Right lobe of liver (tissue), 6 donors: ENCODE measurements around the gene CDHR3. TPM values are rescaled to one million over a fixed set of nuclear protein-coding genes. Genes with fewer than 3 reads are reported as not detected.
A peak's percentile ranks its signal among the peaks of the same experiment; 100 is the strongest.

ENCODE experiments used
- ATAC-seq, 4 donors: fragments of 200-7000 bp; cut with Tn5 transposase; one replicate each; pipeline ENCODE4 v1.9.1; 2020; ENCODE audit warnings: mild to moderate bottlenecking in 4 of 4, moderate library complexity in 4 of 4
- DNase-seq, 3 donors: peaks; one replicate each; pipeline ENCODE4 v3.0.0-alpha.2; 2020
- H3K27ac ChIP-seq, 3 donors: fragments of 200-600 bp; one replicate each; pipeline ENCODE4 v1.8.0; 2022
- H3K27me3 ChIP-seq, 2 donors: fragments of 200-600 bp; one replicate each; pipeline ENCODE4 v1.8.0; 2022
- H3K36me3 ChIP-seq, 4 donors: fragments of 200-600 bp; sonication (generic) in 1 of 4; one replicate each; pipeline versions ENCODE4 v1.5.1 to v1.8.0; 2017 to 2022; ENCODE audit warnings: control low read depth in 1 of 4
- H3K4me1 ChIP-seq, 4 donors: fragments of 200-600 bp; sonication (generic) in 1 of 4; one replicate each; pipeline versions ENCODE4 v1.5.1 to v1.8.0; 2017 to 2022; ENCODE audit warnings: control low read depth in 1 of 4
- H3K4me3 ChIP-seq, 3 donors: fragments of 200-600 bp; one replicate each; pipeline ENCODE4 v1.8.0; 2022
- H3K9me3 ChIP-seq, 4 donors: fragments of 200-600 bp; sonication (generic) in 1 of 4; one replicate each; pipeline versions ENCODE4 v1.5.1 to v1.8.0; 2017 to 2022; ENCODE audit warnings: control low read depth in 1 of 4
- CTCF ChIP-seq, 4 donors: fragments of 200-600 bp in 3 of 4; fragments of 450-650 bp in 1 of 4; IDR thresholded peaks; one replicate each; pipeline versions ENCODE4 v1.5.1 to v1.8.0; 2016 to 2022; ENCODE audit warnings: antibody characterized with exemption in 4 of 4, mild to moderate bottlenecking in 2 of 4
- POLR2A ChIP-seq: fragments of 450-650 bp; IDR thresholded peaks from one replicate; pipeline ENCODE4 v1.6.1; 2017; ENCODE audit warnings: antibody characterized with exemption, mild to moderate bottlenecking
- WGBS: methylation state at CpG from one replicate; pipeline ENCODE4 v1.1.6; 2018; ENCODE audit warnings: low coverage, low lambda C conversion rate; ENCODE audit not compliant: insufficient coverage; ENCODE audit errors: missing lambda C conversion rate; 5-methylcytosine and 5-hydroxymethylcytosine counted together
- intact Hi-C, 2 donors: fragments of 100-400 bp; cut with DNase I; formaldehyde crosslinking; loops; one replicate each; pipeline versions ENCODE4 v1.11.2 to v1.14.1; 2022
- total RNA-seq, 6 experiments: library from RNA; depleted of rRNA in 2 of 6; stranded (reverse); fragments of >200 nt in 2 of 6; fragmentation: NEBNext Ultra II Directional in 3 of 6; extraction: Animal tissue kit (Norgen Biotek cat#: 25700) in 3 of 6; gene quantifications; one replicate each; pipeline versions ENCODE4 v1.1.0 to v1.2.4, GENCODE V29; 2016 to 2023
- donor health status: DM: no; HTN: yes; CAD: no.
- donor health status: DM: no; HTN: no; CAD: no.
- donor health status: DM: no; HTN: no; CAD: no.
- donor health status: DM: no; HTN: yes; CAD: no.
- donor health status: DM: no; HTN: yes; CAD: no.

The CDHR3 gene
- total RNA-seq, 6 experiments from 2014 or later: 3.6 to 8.6 (median 4.5) TPM

- no peaks in the 10 kb centered on the region for H3K27me3 ChIP-seq
- peak; percentile 99 for ATAC-seq
- H3K4me3 ChIP-seq: no peak overlapping the region
- no peaks in the 10 kb centered on the region for H3K36me3 ChIP-seq
- intact Hi-C loops: loop anchor here in 1 of 2 donors (5.0 to 10.0 kb wide), 2 partner anchors 77 to 245 kb away; no protein-coding TSS in a partner anchor
- WGBS: 26% methylated on average over 13 of the region's 29 CpGs
- peak; percentile 69 to 79 (median 75) for DNase-seq
- H3K27ac ChIP-seq: no peak overlapping the region
- TF ChIP-seq POLR2A (no peak), CTCF (IDR thresholded peaks at IDR 0.05) (peak; percentile 93 to 100 (median 97))
- H3K9me3 ChIP-seq: no peaks in the 10 kb centered on the region
- peaks cover 0 to 7% (median 0%) of the 10 kb centered on the region in 4 donors for H3K4me1 ChIP-seq
Observed at GRCh38 chr7:106009503-106010226, 46.6 kb downstream of the CDHR3 start.

- H3K27ac ChIP-seq: no peak overlapping the region
- DNase-seq: no peak
- WGBS: 68% methylated on average over 3 of the region's 3 CpGs
Observed at GRCh38 chr7:106010331-106010730, 47.3 kb downstream of the CDHR3 start.

GRCh38 chr7:106010866-106011265, 47.8 kb downstream of the CDHR3 start:
- intact Hi-C loops: loop anchor here in 1 of 2 donors (10.0 kb wide), 1 partner anchor 246 kb away; no protein-coding TSS in a partner anchor
- DNase-seq (no peak), ATAC-seq (no peak)
- TF ChIP-seq POLR2A: no peak
- no peak for TF ChIP-seq CTCF (IDR thresholded peaks at IDR 0.05)
- Histone ChIP-seq H3K4me3 (no peak overlapping the region), H3K27me3 (no peaks in the 10 kb centered on the region), H3K4me1 (peaks cover 0 to 7% (median 0%) of the 10 kb centered on the region in 4 donors), H3K36me3 (no peaks in the 10 kb centered on the region), H3K27ac (no peak overlapping the region), H3K9me3 (no peaks in the 10 kb centered on the region)
- 93% methylated on average over 3 of the region's 4 CpGs for WGBS

More at GRCh38 chr7:106010331-106010730, 47.3 kb downstream of the CDHR3 start:
- H3K27me3 ChIP-seq: no peaks in the 10 kb centered on the region
- H3K4me3 ChIP-seq: no peak overlapping the region
- peaks cover 0 to 7% (median 0%) of the 10 kb centered on the region in 4 donors for H3K4me1 ChIP-seq
- TF ChIP-seq POLR2A (no peak), CTCF (IDR thresholded peaks at IDR 0.05) (no peak)
- ATAC-seq: no peak
- no peaks in the 10 kb centered on the region for H3K36me3 ChIP-seq
- intact Hi-C loops: loop anchor here in 1 of 2 donors (10.0 kb wide), 1 partner anchor 246 kb away; no protein-coding TSS in a partner anchor
- no peaks in the 10 kb centered on the region for H3K9me3 ChIP-seq

- WGBS: 74% methylated on average over 3 of the region's 5 CpGs
- Histone ChIP-seq H3K4me1 (no peaks in the 10 kb centered on the region), H3K4me3 (no peak overlapping the region), H3K36me3 (no peaks in the 10 kb centered on the region), H3K27me3 (no peaks in the 10 kb centered on the region), H3K9me3 (no peaks in the 10 kb centered on the region), H3K27ac (no peak overlapping the region)
- intact Hi-C loops: loop anchor here in 1 of 2 donors (10.0 kb wide), 1 partner anchor 247 kb away; no protein-coding TSS in a partner anchor
- DNase-seq (no peak), ATAC-seq (no peak)
- TF ChIP-seq CTCF (IDR thresholded peaks at IDR 0.05): no peak
- TF ChIP-seq POLR2A: no peak
Observed at GRCh38 chr7:106012184-106012583, 49.1 kb downstream of the CDHR3 start.
